Measurements from ENCODE around the gene CLMP.

The CLMP gene

DNA sequence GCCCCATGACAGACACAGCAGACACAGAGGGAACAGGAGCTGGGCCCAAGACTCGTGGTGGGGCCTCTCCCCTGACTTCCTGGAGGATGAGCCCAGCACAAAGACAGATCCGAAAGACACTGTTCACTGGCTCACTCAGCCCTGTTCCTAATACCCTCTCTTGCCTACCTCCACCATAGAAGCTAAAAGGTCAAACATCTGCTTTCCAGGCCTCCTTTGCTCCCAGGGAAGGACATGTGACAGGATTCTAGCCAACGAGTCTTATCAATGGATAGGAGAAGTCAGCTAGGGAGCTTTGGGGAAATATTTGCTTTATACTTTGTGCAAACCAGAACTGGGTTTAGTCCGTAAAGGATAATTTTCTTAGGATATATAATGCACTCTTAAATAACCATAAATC lies 8.4 kb upstream of the CLMP start:
- Histone ChIP-seq H3K4me3 (ENCODE audit: low read length in 2 of 2) (no peak overlapping the region), H3K9me3 (replicated peaks in 1 of 2; ENCODE audit: control insufficient read depth in 2 of 2, insufficient read depth in 1 of 2, low read depth in 1 of 2, low read length in 2 of 2) (no peaks in the 10 kb centered on the region), H3K14ac (ENCODE audit: low read length) (no peak overlapping the region), H2BK120ac (ENCODE audit: low read depth, low read length) (no peak overlapping the region), H2AFZ (ENCODE audit: low read length) (peak overlapping the region; percentile 49), H3K18ac (ENCODE audit: low read length) (peak overlapping the region; percentile 0), H3K36me3 (replicated peaks in 1 of 2; ENCODE audit: control insufficient read depth in 2 of 2, insufficient read depth in 2 of 2, low read length in 2 of 2) (no peaks in the 10 kb centered on the region), H2BK15ac (ENCODE audit: low read length) (no peak overlapping the region), H3K4ac (ENCODE audit: low read length) (no peak overlapping the region), H3K27ac (replicated peaks; ENCODE audit: low read length) (no peak overlapping the region), H3K79me1 (ENCODE audit: low read depth, low read length) (no peaks in the 10 kb centered on the region), H3K23ac (ENCODE audit: low read depth, low read length, poor library complexity) (no peak overlapping the region), H4K8ac (ENCODE audit: low read depth, low read length) (no peak overlapping the region), H2AK5ac (ENCODE audit: low read depth, low read length) (no peak overlapping the region), H3K4me2 (ENCODE audit: insufficient read depth, low read length, poor library complexity, severe bottlenecking) (no peak overlapping the region), H3K9ac (ENCODE audit: low read depth, low read length, poor library complexity) (no peak overlapping the region), H2BK12ac (ENCODE audit: low read length) (no peak overlapping the region), H3K27me3 (ENCODE audit: control insufficient read depth in 3 of 3, insufficient read depth in 3 of 3, low read depth in 1 of 3, low read length in 3 of 3) (no peaks in the 10 kb centered on the region), H3K4me1 (ENCODE audit: control insufficient read depth in 2 of 2, insufficient read depth in 1 of 2, low read depth in 1 of 2, low read length in 2 of 2) (peaks cover 21 to 38% of the 10 kb centered on the region in 2 donors), H2BK5ac (ENCODE audit: low read length) (no peak overlapping the region), H4K91ac (ENCODE audit: low read depth, low read length, poor library complexity) (no peak overlapping the region)
- no CpG with 5 or more reads among the region's 4 CpGs for WGBS, 2 donors (ENCODE audit: extremely low coverage in 2 of 2, insufficient read length in 2 of 2, insufficient replicate concordance in 1 of 2)
- no peak for DNase-seq (ENCODE audit: low spot score)

DNA sequence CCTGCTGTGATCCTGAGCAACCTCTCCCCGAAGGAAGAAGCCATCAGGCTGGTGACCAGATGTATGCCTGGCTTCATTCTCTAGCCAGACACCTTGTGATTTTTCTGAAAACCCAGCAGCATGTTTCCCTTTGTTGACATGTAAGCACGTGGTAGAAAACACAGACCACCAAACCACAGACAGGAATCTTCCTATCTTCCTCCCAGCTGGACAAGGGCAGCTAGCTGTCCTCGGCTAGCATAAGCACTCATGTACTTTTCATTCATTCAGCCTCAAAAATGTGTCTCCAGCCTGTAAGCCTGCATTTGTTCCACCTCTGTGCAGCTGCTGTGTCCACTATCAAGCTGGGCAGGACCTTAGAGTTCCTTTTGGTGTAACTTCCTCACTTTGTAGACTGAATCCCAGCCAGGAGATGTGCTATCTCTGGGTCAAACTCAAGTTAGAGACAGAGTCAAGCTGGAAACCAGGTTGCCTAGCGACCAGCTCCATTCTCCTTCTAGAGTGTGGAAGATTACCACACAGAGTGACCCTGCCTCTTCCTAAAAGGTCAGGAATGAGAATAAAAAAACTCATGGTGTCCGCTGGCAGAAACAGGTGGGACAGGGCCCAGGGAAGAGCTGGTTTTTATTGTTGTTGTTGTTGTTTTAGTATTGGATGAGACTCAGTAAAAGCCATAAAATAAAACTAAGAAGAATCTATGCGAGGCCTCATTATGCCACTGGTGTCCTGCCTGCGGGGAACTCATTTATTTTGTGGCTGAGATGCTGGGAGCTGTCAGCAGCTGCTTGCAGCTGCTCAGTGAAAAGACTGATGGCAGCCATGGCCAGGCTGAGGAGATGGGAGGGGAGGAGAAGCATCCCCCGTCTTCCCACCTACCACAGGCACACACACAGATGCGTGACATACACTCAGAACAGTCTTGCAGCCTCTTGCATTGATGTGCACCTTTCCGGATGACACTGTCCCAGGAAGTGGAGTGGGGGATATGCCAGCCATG lies 7.4 kb upstream of the CLMP start:
- H4K91ac ChIP-seq (ENCODE audit: low read depth, low read length, poor library complexity): no peak overlapping the region
- H3K4me2 ChIP-seq (ENCODE audit: insufficient read depth, low read length, poor library complexity, severe bottlenecking): no peak overlapping the region
- peak overlapping the region; percentile 38 for H3K27ac ChIP-seq (replicated peaks; ENCODE audit: low read length)
- peak overlapping the region in 1 of 2 donors; percentile 26 for H3K4me3 ChIP-seq (ENCODE audit: low read length in 2 of 2)
- no peak overlapping the region for H3K14ac ChIP-seq (ENCODE audit: low read length)
- no peak overlapping the region for H3K9ac ChIP-seq (ENCODE audit: low read depth, low read length, poor library complexity)
- H2BK12ac ChIP-seq (ENCODE audit: low read length): no peak overlapping the region
- H3K23ac ChIP-seq (ENCODE audit: low read depth, low read length, poor library complexity): no peak overlapping the region
- H3K18ac ChIP-seq (ENCODE audit: low read length): peak overlapping the region; percentile 12
- H3K4me1 ChIP-seq (ENCODE audit: control insufficient read depth in 2 of 2, insufficient read depth in 1 of 2, low read depth in 1 of 2, low read length in 2 of 2): peaks cover 21 to 31% of the 10 kb centered on the region in 2 donors
- no peak overlapping the region for H2BK15ac ChIP-seq (ENCODE audit: low read length)
- no CpG with 5 or more reads among the region's 10 CpGs for WGBS, 2 donors (ENCODE audit: extremely low coverage in 2 of 2, insufficient read length in 2 of 2, insufficient replicate concordance in 1 of 2)
- H2BK120ac ChIP-seq (ENCODE audit: low read depth, low read length): no peak overlapping the region
- H2AK5ac ChIP-seq (ENCODE audit: low read depth, low read length): no peak overlapping the region
- peak; percentile 38 for DNase-seq (ENCODE audit: low spot score)
- H4K8ac ChIP-seq (ENCODE audit: low read depth, low read length): no peak overlapping the region
- H3K79me1 ChIP-seq (ENCODE audit: low read depth, low read length): no peaks in the 10 kb centered on the region
- H3K27me3 ChIP-seq (ENCODE audit: control insufficient read depth in 3 of 3, insufficient read depth in 3 of 3, low read depth in 1 of 3, low read length in 3 of 3): no peaks in the 10 kb centered on the region
- no peak overlapping the region for H2BK5ac ChIP-seq (ENCODE audit: low read length)
- H3K4ac ChIP-seq (ENCODE audit: low read length): no peak overlapping the region
- no peaks in the 10 kb centered on the region for H3K9me3 ChIP-seq (replicated peaks in 1 of 2; ENCODE audit: control insufficient read depth in 2 of 2, insufficient read depth in 1 of 2, low read depth in 1 of 2, low read length in 2 of 2)
- H2AFZ ChIP-seq (ENCODE audit: low read length): peak overlapping the region; percentile 49
- H3K36me3 ChIP-seq (replicated peaks in 1 of 2; ENCODE audit: control insufficient read depth in 2 of 2, insufficient read depth in 2 of 2, low read length in 2 of 2): no peaks in the 10 kb centered on the region

DNA sequence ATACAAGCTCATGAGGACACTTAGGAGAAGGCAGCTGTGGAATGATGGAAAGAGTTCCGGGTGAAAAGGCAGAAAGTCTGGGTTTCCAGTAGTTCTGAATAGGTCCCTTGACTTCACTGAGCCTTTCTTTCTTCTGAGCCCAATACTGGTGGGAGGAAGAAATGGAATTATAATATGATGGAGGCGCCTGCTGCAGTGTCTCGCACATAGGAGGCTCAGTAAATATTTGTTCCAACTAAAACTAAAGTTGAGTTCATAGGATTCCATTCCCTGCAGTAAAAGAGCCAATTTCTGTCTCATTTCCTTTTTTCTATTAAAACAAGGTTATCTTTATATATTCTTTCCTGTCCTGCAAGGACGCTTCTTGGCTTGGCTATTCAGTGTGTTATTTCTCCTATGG lies 5.2 kb upstream of the CLMP start:
- no peak overlapping the region for H3K18ac ChIP-seq (ENCODE audit: low read length)
- H3K36me3 ChIP-seq (replicated peaks in 1 of 2; ENCODE audit: control insufficient read depth in 2 of 2, insufficient read depth in 2 of 2, low read length in 2 of 2): no peaks in the 10 kb centered on the region
- H4K8ac ChIP-seq (ENCODE audit: low read depth, low read length): no peak overlapping the region
- no peaks in the 10 kb centered on the region for H3K9me3 ChIP-seq (replicated peaks in 1 of 2; ENCODE audit: control insufficient read depth in 2 of 2, insufficient read depth in 1 of 2, low read depth in 1 of 2, low read length in 2 of 2)
- no peak overlapping the region for H2BK12ac ChIP-seq (ENCODE audit: low read length)
- DNase-seq (ENCODE audit: low spot score): no peak
- H3K79me1 ChIP-seq (ENCODE audit: low read depth, low read length): no peaks in the 10 kb centered on the region
- H3K4me2 ChIP-seq (ENCODE audit: insufficient read depth, low read length, poor library complexity, severe bottlenecking): no peak overlapping the region
- no peak overlapping the region for H2BK120ac ChIP-seq (ENCODE audit: low read depth, low read length)
- H3K23ac ChIP-seq (ENCODE audit: low read depth, low read length, poor library complexity): no peak overlapping the region
- no peak overlapping the region for H3K9ac ChIP-seq (ENCODE audit: low read depth, low read length, poor library complexity)
- H3K27ac ChIP-seq (replicated peaks; ENCODE audit: low read length): no peak overlapping the region
- H3K14ac ChIP-seq (ENCODE audit: low read length): no peak overlapping the region
- H4K91ac ChIP-seq (ENCODE audit: low read depth, low read length, poor library complexity): no peak overlapping the region
- H3K4me3 ChIP-seq (ENCODE audit: low read length in 2 of 2): no peak overlapping the region
- H3K4me1 ChIP-seq (ENCODE audit: control insufficient read depth in 2 of 2, insufficient read depth in 1 of 2, low read depth in 1 of 2, low read length in 2 of 2): peaks cover 22 to 25% of the 10 kb centered on the region in 2 donors
- no peak overlapping the region for H2AFZ ChIP-seq (ENCODE audit: low read length)
- peaks cover 0 to 14% (median 3%) of the 10 kb centered on the region in 3 experiments for H3K27me3 ChIP-seq (ENCODE audit: control insufficient read depth in 3 of 3, insufficient read depth in 3 of 3, low read depth in 1 of 3, low read length in 3 of 3)
- no peak overlapping the region for H3K4ac ChIP-seq (ENCODE audit: low read length)
- H2BK5ac ChIP-seq (ENCODE audit: low read length): no peak overlapping the region
- WGBS, 2 donors (ENCODE audit: extremely low coverage in 2 of 2, insufficient read length in 2 of 2, insufficient replicate concordance in 1 of 2): no CpG with 5 or more reads among the region's 4 CpGs
- H2AK5ac ChIP-seq (ENCODE audit: low read depth, low read length): no peak overlapping the region
- no peak overlapping the region for H2BK15ac ChIP-seq (ENCODE audit: low read length)

DNA sequence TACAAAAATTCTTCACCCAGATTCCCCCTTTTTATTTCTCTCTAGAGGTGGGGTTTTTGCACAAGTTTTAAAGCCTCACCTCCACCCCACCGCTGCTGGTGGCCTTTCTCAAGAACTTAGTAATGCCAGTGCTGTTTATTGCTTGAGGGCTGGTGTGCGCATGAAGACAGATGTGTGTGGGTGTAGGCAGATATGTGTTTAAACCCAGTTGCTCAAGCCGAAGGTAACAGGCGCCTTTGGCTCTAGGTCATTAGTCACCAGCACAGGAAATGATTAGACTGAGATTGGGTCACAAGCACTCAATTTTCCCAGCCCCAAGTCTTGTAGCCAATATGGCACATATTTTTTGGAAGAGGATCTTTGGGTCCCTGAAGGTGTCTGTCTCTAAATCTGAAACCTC lies 2.7 kb upstream of the CLMP start:
- Histone ChIP-seq H3K14ac (ENCODE audit: low read length) (no peak overlapping the region), H3K79me1 (ENCODE audit: low read depth, low read length) (no peaks in the 10 kb centered on the region), H3K23ac (ENCODE audit: low read depth, low read length, poor library complexity) (no peak overlapping the region), H2BK120ac (ENCODE audit: low read depth, low read length) (no peak overlapping the region), H3K4me2 (ENCODE audit: insufficient read depth, low read length, poor library complexity, severe bottlenecking) (no peak overlapping the region), H3K4ac (ENCODE audit: low read length) (no peak overlapping the region), H2BK15ac (ENCODE audit: low read length) (no peak overlapping the region), H2AK5ac (ENCODE audit: low read depth, low read length) (no peak overlapping the region), H3K9ac (ENCODE audit: low read depth, low read length, poor library complexity) (no peak overlapping the region), H3K4me1 (ENCODE audit: control insufficient read depth in 2 of 2, insufficient read depth in 1 of 2, low read depth in 1 of 2, low read length in 2 of 2) (peaks cover 10 to 24% of the 10 kb centered on the region in 2 donors), H3K18ac (ENCODE audit: low read length) (no peak overlapping the region), H3K4me3 (ENCODE audit: low read length in 2 of 2) (no peak overlapping the region), H3K9me3 (replicated peaks in 1 of 2; ENCODE audit: control insufficient read depth in 2 of 2, insufficient read depth in 1 of 2, low read depth in 1 of 2, low read length in 2 of 2) (no peaks in the 10 kb centered on the region), H4K8ac (ENCODE audit: low read depth, low read length) (no peak overlapping the region), H2AFZ (ENCODE audit: low read length) (no peak overlapping the region), H3K36me3 (replicated peaks in 1 of 2; ENCODE audit: control insufficient read depth in 2 of 2, insufficient read depth in 2 of 2, low read length in 2 of 2) (no peaks in the 10 kb centered on the region), H4K91ac (ENCODE audit: low read depth, low read length, poor library complexity) (no peak overlapping the region), H2BK12ac (ENCODE audit: low read length) (no peak overlapping the region), H2BK5ac (ENCODE audit: low read length) (no peak overlapping the region), H3K27me3 (ENCODE audit: control insufficient read depth in 3 of 3, insufficient read depth in 3 of 3, low read depth in 1 of 3, low read length in 3 of 3) (peaks cover 0 to 23% (median 3%) of the 10 kb centered on the region in 3 experiments), H3K27ac (replicated peaks; ENCODE audit: low read length) (no peak overlapping the region)
- WGBS, 2 donors (ENCODE audit: extremely low coverage in 2 of 2, insufficient read length in 2 of 2, insufficient replicate concordance in 1 of 2): no CpG with 5 or more reads among the region's 4 CpGs
- DNase-seq (ENCODE audit: low spot score): no peak

Data from neuronal stem cell (in vitro differentiated cells).